ENCODE data around the gene SORCS1. TPM values are rescaled to one million over a fixed set of nuclear protein-coding genes. Genes with fewer than 3 reads are reported as not detected.

Gene SORCS1
- total and polyA plus RNA-seq, 2 of the 13 experiments (the other 11 are each of a cell fraction or from before 2014, with no cell fraction given), result not detected

GRCh38 chr10:106635947-106636346 lies 528.6 kb downstream of the SORCS1 start:
- no peak overlapping the region for H2AFZ ChIP-seq (ENCODE audit: low read length)
- no peaks in the 10 kb centered on the region for H3K27me3 ChIP-seq (ENCODE audit: control insufficient read depth in 1 of 2, insufficient read depth in 2 of 2, low read length in 2 of 2)
- no peak for FAIRE-seq
- ATAC-seq, result no peak
- H3K9me3 ChIP-seq (ENCODE audit: low read length), result no peaks in the 10 kb centered on the region
- no peak for DNase-seq (ENCODE audit: low spot score)
- POLR2A ChIA-PET, result no interaction called here
- no peaks in the 10 kb centered on the region for H4K20me1 ChIP-seq (ENCODE audit: insufficient read depth, low read length)
- no peaks in the 10 kb centered on the region for H3K4me1 ChIP-seq (ENCODE audit: insufficient read depth, low read length)
- TF ChIP-seq E2F2 (CRISPR knock-in tag; IDR thresholded peaks at IDR 0.05; ENCODE audit: borderline replicate concordance) (no peak), ZBTB10 (CRISPR knock-in tag; IDR thresholded peaks at IDR 0.05; ENCODE audit: borderline replicate concordance) (no peak), REPIN1 (CRISPR knock-in tag; IDR thresholded peaks at IDR 0.05; ENCODE audit: borderline replicate concordance, low read depth) (no peak)
- in situ Hi-C loops (cut with HindIII; ENCODE audit: extremely low pct_ligation_motif_present, low pct_unique_long_range_greater_than_20kb) (no loop called here), intact Hi-C loops (cut with micrococcal nuclease; ENCODE audit: unreplicated experiment) (no loop called here)
- CTCF ChIA-PET (ENCODE audit: low intra/inter-chr PET ratio, low total read pairs), result no interaction called here
- 9% methylated on average over 6 of the region's 6 CpGs for WGBS (ENCODE audit: low lambda C conversion rate)
- no peak overlapping the region for H3K4me3 ChIP-seq (replicated peaks in 1 of 3; ENCODE audit: insufficient read depth in 1 of 3, low read depth in 2 of 3, low read length in 3 of 3)
- H3K36me3 ChIP-seq (replicated peaks in 1 of 2; ENCODE audit: control insufficient read depth in 1 of 2, insufficient read depth in 2 of 2, low read length in 2 of 2), result no peaks in the 10 kb centered on the region
- H3K4me2 ChIP-seq (ENCODE audit: low read depth, low read length), result no peak overlapping the region
- no peaks in the 10 kb centered on the region for H3K79me2 ChIP-seq (ENCODE audit: insufficient read depth, low read length)
- BruUV-seq (replicated peaks), result no TSS peak
- no peak overlapping the region for H3K27ac ChIP-seq (ENCODE audit: extremely low read length, insufficient read depth, low read length)
- no peak overlapping the region for H3K9ac ChIP-seq (ENCODE audit: insufficient read depth, low read depth, low read length)

Data from HepG2 (cell line).